NT2/D1 (cell line): ENCODE results near the gene PSMA4.

ENCODE experiments used
- SUZ12 ChIP-seq: IDR thresholded peaks from 2 replicates; pipeline ENCODE4 v1.6.1; 2011; ENCODE audit not compliant: insufficient read length, insufficient read depth; ENCODE audit errors: extremely low read depth
- YY1 ChIP-seq: IDR thresholded peaks from 2 replicates; pipeline ENCODE4 v1.6.1; 2011; ENCODE audit not compliant: insufficient read length, insufficient read depth

- no peak for TF ChIP-seq YY1
- no peak for TF ChIP-seq SUZ12
Measured at GRCh38 chr15:78552597-78552996, 12.4 kb downstream of the PSMA4 start.
